GM19455 (cell line): ENCODE measurements around the gene ATP6V1C2.

Source experiments
- ATAC-seq: cut with Tn5 transposase; IDR thresholded peaks from one replicate; pipeline ENCODE4 v1.9.1; 2021; ENCODE audit not compliant: unreplicated experiment

Gene ATP6V1C2, protein sequence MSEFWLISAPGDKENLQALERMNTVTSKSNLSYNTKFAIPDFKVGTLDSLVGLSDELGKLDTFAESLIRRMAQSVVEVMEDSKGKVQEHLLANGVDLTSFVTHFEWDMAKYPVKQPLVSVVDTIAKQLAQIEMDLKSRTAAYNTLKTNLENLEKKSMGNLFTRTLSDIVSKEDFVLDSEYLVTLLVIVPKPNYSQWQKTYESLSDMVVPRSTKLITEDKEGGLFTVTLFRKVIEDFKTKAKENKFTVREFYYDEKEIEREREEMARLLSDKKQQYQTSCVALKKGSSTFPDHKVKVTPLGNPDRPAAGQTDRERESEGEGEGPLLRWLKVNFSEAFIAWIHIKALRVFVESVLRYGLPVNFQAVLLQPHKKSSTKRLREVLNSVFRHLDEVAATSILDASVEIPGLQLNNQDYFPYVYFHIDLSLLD

DNA sequence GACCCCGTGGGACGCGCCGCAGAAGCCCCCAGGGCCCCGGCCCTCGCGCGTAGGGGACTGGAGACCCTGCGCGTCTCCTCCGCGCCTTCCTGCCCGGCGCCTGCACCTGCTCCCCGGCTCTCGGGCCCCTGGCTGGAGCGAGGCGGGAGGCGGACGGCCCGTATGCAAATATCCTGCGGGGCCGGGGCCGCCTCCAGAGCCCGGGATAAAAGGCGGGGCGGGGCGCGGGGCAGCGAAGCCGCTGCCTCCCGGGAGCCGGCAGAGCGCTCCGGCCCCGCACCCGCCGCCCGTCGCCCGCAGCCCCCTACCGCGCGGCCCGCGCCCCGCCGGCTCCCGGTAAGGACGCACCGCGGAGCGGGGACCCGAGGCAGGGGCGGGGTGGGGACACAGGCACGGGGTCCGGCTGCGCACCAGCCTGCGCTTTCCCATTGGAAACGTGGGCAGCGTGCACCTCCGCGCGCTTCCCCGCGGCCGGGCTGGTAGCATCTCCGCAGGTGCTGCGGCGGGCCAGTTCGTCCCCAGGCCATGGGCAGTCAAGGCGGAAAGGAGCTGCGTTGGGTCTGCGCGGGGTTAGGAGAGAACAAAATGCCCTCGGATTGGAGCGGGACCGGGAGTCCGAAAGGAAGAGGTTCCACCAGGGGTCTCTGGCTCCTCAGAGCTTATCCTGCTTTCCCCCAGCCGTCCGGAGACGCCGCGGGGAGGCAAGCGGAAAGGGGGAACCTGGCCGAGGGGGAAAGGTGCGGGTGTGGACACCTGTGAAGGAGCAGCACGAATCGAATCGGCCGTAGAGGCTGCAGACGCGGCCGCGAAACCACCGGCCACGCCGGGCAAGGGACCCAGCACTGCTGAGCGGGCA is at the start of gene ATP6V1C2:
Gene ATP6V1C2, plus strand, starts transcription at position 235 of the 856 bp plus-strand sequence. CDS start 1,220 bp downstream, outside the sequence.
- ATAC-seq, result no peak

- ATAC-seq, result no peak
These were observed 46.3 kb upstream of the ATP6V1C2 start for GRCh38 chr2:10675131-10675530.

DNA sequence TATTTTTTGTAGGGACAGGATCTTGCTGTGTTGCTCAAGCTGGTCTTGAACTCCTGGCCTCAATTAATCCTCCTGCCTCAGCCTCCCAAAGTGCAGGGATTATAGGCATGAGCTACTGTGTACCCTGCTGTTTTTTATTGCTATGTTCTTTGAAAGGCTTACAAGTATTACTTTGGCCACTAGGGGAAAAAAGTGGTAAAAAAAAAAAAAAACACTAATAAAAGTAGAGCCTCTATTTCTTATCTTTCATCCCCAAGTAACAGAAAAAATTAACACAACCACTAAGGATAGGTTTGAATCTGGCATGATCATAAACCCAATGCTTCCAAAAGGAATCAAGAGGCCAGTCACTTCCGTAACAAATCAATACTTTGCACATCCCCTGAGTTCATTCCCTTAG is 43.2 kb upstream of the ATP6V1C2 start:
- ATAC-seq, result no peak

DNA sequence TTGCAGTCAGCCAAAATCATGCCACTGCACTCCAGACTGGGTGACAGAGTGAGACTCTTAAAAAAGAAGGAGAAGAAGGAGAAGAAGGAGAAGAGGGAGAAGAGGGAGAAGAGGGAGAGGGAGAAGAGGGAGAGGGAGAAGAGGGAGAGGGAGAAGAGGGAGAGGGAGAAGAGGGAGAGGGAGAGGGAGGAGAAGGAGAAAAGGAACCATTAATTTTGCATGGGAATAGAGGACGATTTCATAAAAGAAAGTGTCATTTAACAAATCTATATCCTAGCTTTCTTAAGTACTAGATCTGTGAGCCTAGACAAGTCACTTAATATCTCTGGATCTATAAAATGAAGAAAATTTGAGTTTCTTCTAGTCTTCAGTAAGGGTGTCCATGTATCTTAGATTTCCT is 41.2 kb upstream of the ATP6V1C2 start:
- ATAC-seq, result no peak

DNA sequence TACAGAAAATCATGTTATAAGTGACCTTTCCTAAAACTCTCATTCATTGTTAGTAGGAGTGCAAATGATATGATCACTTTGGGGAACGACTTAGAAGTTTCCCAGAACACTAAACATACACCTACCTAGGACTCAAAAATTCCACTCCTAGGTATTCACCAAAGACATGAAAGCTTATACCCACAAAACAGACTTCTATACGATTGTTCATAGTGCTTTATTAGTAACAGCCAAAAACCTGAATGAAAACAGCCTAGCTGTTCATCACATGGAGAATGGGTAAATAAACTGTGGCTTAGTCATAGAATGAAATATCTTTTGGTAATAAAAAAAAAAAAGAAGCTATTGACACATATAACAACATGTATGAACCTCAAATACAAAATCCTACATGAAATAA is 40.5 kb upstream of the ATP6V1C2 start:
- no peak for ATAC-seq

DNA sequence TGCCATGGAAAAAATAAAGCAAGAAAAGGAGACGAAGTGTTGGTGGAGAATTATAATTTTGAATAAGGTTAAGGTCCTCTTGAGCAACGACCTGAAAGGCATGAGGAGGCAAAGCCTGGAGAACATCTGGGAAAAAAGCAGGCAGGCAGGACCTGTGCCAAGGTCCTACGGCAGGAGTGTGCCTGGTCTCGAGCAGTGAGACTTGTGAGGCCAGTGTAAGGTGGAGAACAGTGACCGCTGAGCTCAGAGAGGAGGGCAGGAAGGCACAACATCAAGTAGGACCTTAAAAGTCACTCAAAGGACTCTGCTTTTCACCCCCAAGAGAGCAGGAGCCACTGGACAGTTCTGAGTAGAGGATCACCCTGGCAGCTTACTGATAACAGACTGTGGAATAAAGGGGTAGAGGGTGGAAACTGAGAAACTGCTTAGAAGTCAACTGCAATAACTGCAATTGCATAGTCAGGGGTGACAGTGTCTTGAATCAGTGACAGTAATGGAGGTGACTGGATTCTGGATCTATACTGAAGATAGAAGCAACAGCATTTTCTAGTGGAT is 35.2 kb upstream of the ATP6V1C2 start:
- no peak for ATAC-seq

- peak; percentile 14 for ATAC-seq
These were observed 32.3 kb upstream of the ATP6V1C2 start for GRCh38 chr2:10688921-10689807.

DNA sequence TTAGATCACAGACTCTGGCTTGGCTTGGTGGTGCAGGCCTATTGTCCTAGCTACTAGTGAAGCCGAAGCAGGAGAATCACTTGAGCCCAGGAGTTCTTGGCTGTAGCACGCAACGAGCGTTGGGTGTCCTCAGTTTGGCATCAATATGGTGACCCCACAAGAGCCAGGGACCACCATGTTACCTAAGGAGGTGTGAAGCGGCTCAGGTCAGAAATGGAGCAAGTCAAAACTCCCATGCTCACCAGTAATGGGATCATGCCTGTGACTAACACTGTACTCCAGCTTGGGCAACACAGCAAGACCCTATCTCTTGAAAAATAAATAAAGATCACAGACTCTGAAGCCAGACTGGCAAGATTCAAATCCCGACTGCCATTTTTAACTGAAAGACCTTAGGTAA is 29.9 kb upstream of the ATP6V1C2 start:
- ATAC-seq, result no peak

- no peak for ATAC-seq
These were observed 21.2 kb upstream of the ATP6V1C2 start for GRCh38 chr2:10700078-10700803.

- ATAC-seq, result no peak
These were observed 17.3 kb upstream of the ATP6V1C2 start for GRCh38 chr2:10704034-10704594.

GRCh38 chr2:10706033-10706432 is 15.4 kb upstream of the ATP6V1C2 start:
- ATAC-seq, result no peak

- ATAC-seq, result no peak
These were observed 13.6 kb upstream of the ATP6V1C2 start for GRCh38 chr2:10707831-10708230.

DNA sequence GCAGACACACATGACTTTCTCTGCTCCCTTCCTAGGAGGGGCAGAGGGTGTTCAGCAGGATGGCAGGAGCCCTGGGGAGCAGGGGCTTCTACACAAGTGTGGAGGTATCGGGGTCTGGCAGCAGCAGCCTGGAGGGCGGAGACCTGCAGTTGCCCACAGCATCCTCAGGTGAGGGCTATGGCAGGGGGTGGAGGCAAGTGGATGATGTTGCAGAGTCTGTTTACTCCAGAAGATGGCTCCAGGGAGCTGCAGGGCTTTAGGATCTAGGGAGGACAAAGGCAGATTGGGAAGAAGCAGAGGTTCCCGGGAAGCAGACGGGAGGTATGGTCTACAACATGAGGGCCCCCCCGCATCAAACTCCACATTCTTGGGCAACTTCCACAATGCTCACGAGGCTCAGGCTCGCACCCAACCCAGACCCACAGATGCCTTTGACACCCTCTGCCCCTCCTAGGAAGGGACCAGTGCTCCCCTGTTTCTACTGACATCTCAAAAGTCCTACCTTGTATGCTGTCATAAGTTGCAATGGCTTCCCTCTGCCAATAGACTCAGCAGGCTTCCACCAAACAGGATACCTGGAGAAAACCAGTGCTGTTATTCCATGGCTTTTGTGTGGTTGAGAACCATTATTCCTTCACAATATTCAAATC is 12.0 kb upstream of the ATP6V1C2 start:
- no peak for ATAC-seq

- no peak for ATAC-seq
These were observed 9.1 kb upstream of the ATP6V1C2 start for GRCh38 chr2:10712185-10712809.

- ATAC-seq, result no peak
These were observed 4.8 kb upstream of the ATP6V1C2 start for GRCh38 chr2:10716581-10716980.

GRCh38 chr2:10717628-10718027 is 3.8 kb upstream of the ATP6V1C2 start:
- ATAC-seq, result no peak

GRCh38 chr2:10720306-10720705 is 1.1 kb upstream of the ATP6V1C2 start:
- no peak for ATAC-seq

DNA sequence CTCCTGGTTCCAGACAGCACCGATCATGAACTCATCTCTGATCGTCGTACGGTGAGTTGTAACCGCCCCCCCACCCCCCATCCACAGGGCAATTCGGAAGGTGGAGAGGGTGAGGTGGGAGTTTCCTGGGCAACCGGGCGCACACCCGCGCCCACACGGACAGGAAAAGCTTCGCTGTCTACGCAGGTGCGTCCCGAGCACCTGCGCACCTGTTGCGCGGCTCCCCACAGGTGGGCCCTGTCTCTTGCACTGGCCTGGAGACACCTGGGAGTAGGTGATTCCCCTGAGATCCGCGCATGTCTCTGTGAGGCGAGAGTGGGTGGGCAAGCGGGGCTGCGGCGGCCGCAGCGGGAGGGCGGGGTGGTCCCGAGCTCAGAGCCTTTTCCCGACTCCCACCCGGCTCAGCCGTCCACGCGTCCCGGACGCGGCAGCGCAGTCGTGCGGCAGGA is 459 bp upstream of the ATP6V1C2 start:
- ATAC-seq, result no peak
